Activated CD4-positive, CD25-positive, alpha-beta regulatory T cell treated with anti-CD3 and anti-CD28 coated beads, Interleukin-2, amount 50 U/mL, for 16 hours (primary cell): Measurements from ENCODE around the gene PRRT3.
"Not testable (repeated sequence)": the region's sequence is repeated elsewhere in the genome, so short reads cannot be mapped to it uniquely, and the experiment has no call there.

Experiments used
- DNase-seq: peaks from one replicate; pipeline ENCODE4 v3.0.0-alpha.2; 2020; ENCODE audit warnings: low read depth, low spot score

The PRRT3 gene

DNA sequence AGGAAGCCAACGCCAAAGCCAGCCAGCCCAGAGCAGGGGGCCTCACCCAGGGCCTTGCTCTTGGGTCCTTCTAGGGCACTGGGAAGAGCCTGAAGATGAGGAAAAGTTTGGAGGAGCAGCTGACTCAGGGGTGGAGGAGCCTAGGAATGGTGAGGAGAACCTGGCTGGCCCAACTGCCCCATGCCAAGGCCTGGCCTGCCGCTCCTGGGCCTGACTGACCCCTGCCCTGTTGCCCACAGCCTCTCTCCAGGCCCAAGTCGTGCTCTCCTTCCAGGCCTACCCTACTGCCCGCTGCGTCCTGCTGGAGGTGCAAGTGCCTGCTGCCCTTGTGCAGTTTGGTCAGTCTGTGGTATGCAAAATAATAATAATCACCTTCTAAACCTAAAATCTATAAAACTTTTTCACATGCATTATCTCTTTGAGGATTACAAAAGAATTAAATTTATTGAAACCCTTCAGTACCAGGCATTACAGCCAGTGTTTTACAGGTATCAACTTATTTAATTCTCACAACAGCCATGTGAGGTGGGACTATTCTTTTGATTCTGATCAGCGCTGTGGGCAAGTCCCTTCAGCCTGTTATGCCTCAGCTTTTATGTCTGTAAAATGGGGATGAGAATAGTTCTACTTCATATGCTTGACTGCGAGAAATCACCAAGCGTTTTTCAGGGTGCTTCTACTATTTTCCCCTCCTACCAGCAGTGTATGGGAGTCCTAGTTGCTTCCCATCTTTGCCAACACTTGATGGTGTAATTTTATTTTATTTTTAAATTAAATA is 33.8 kb downstream of the PRRT3 start:
- no peak for DNase-seq

DNA sequence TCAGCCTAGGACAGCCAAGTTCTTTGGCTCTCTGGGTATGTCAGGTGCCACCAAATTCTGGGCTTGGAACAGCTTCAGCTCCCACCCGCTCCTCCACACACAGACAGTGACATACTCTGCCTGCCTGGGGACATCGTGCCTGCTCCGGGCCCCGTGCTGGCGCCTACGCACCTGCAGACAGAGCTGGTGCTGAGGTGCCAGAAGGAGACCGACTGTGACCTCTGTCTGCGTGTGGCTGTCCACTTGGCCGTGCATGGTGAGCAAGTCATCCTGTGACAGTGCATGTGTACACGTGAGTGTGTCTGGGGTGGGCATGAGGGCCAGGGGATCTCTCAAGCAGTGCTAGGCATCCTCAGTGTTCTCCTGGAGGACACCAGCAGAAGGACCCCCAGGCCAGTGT is 34.4 kb downstream of the PRRT3 start:
- no peak for DNase-seq

DNA sequence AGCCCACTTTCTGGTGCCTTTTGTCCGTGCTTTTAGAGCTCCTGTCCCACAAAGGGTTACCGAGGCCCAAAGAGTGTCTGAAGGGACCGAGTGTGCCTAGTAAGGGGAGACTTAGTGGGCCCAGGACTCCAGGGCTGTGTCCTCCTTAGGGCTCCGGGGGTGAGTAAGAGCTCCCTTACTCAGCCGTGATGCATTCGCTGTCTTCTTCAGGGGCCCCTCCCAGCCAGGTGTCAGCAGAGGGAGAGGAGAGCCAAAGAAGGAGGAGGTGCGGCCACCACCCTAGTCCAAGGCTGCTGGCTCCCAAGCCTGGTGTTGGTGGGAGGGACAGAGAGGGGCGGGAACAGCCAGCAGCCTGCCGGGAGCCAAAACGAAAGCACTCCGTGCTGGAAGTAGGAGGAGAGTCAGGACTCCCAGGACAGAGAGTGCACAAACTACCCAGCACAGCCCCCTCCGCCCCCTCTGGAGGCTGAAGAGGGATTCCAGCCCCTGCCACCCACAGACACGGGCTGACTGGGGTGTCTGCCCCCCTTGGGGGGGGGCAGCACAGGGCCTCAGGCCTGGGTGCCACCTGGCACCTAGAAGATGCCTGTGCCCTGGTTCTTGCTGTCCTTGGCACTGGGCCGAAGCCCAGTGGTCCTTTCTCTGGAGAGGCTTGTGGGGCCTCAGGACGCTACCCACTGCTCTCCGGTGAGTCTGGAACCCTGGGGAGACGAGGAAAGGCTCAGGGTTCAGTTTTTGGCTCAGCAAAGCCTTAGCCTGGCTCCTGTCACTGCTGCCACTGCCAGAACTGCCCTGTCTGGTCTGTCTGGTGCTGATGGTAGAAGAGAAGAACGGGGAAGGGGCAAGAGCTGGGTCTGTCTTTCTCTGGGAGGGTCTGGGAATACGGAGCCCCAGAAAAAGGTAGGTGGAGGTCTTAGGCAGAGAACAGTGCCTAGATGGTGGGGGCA is 35.2 kb downstream of the PRRT3 start, which contains the start of gene IL17RC:
IL17RC (plus strand) TSS at position 365 of the 947 bp plus-strand sequence; CDS start at position 583, 218 bp downstream.
- no peak for DNase-seq

DNA sequence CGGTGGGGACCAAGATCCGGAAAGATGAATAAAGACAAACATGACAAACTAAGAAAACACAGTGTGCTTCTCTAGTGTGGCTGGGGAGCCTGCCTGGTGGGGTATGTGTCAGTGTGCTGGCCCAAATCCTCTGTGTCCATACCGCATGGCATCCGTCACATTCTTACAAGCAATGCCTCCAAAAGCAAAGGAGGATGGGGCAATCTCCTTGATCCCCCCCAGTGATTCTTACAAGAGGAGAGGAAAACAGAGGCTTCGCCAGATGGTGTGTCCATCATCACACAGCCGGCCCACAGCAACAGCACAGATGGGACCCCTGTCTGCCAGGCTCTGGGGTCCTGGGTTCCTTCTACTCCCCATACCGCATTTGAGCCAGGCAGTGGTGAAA is 35.9 kb downstream of the PRRT3 start:
- DNase-seq = no peak

DNA sequence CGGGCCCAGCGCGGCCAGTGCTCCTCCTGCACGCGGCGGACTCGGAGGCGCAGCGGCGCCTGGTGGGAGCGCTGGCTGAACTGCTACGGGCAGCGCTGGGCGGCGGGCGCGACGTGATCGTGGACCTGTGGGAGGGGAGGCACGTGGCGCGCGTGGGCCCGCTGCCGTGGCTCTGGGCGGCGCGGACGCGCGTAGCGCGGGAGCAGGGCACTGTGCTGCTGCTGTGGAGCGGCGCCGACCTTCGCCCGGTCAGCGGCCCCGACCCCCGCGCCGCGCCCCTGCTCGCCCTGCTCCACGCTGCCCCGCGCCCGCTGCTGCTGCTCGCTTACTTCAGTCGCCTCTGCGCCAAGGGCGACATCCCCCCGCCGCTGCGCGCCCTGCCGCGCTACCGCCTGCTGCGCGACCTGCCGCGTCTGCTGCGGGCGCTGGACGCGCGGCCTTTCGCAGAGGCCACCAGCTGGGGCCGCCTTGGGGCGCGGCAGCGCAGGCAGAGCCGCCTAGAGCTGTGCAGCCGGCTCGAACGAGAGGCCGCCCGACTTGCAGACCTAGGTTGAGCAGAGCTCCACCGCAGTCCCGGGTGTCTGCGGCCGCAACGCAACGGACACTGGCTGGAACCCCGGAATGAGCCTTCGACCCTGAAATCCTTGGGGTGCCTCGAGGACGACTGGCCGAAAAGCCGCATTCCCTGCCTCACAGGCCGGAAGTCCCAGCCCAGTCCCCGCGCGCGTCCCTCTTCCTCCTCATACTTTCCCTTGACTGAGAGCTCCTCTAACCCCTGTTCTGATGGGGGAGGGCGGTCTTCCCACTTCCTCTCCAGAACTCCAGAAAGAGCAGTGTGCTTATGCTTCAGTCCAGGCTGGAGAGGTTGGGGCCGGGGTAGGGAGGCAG is 36.7 kb downstream of the PRRT3 start:
- no peak for DNase-seq

- DNase-seq = no peak
These were observed 37.5 kb downstream of the PRRT3 start for GRCh38 chr3:9914559-9915253.

DNA sequence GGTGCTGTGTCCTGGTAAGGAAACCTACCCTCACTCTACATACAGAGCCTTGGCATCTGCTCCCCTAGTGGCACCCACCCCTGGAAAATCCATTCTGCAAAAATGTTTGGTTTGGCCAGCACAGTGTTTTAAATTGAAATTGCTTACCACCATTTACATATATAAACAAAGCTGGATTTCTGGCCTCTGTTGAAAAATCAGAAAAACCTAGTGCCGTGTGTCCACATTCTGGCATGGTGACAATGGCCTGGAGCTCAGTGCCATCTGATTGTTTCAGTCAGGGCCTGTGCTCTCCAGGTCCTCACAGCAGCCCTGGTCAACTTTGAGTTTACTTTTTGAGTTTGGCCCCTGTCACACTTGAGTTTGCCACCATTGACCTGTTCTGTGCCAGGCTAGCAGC is 38.2 kb downstream of the PRRT3 start:
- no peak for DNase-seq

DNA sequence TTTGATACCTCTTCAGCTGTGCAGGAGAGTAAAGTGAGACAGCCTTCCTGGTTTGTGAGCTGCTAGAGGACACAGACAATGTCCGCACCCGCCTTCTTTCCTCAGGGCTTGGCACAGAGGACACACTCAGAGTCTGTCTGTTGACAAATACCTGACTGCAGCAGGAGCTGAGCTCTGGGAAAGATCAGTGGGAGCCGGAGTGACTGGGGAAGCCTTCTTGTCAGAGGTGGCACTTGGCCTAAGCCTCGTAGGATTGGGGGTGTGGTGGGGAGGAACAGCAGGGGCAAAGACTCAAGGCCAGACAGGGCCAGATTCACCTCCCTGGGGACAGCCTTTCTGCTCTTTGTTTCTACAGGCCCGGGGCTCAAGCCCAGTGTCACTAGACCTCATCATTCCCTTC is 38.6 kb downstream of the PRRT3 start:
- DNase-seq = no peak

GRCh38 chr3:9912294-9912935 is 39.8 kb downstream of the PRRT3 start:
- no peak for DNase-seq

DNA sequence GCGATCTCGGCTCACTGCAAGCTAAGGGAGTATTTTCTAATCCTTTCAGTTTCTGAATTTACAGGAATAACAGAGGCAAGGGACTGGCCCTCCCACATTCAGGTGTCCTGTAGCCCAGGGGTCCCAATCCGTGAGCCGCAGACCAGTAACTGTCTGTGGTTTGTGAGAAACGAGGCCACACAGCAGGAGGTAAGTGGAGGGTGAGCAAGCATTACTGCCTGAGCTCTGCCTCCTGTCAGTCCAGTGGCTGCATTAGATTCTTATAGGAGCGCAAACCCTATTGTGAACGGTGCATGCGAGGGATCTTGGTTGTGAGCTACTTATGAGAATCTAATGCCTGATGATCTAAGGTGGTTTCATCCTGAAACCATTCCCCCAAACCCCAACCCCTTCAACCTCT is 40.3 kb downstream of the PRRT3 start:
- no peak for DNase-seq

DNA sequence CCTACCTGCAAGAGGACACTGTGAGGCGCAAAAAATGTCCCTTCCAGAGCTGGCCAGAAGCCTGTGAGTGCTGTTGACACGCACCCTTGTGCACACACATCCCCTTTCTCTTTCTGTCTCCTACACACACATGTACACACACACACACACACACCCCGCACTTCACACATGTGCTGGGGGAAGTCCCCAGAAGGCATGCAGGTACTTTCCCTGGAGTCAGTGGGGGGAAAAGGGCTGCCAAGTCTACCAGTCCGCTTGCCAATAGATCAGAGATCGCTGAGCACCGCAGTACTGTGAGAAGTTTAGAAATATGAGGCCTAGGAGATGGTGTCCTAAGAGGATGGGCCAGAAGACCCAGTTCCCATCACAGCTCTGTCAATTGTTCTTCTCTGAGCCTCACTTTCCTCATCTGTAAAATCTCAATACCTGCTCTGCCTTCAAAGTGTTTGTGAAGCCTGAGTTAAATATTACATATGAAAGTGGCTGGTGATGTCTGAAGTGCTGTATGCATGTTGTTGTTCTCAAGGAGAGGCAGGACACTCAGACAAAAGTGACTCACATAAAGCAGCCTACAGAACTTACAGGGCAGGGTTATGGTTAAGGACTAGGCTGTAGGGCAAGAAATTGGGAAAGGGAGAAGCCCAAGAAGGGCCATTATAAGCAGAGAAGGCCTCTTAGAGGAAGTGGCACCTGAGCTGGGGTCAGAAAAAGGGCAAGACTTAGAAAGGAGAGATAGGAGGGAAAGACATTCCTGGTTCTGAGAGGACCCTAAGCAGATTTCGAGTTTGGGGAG is 42.8 kb downstream of the PRRT3 start:
- DNase-seq = no peak

GRCh38 chr3:9908286-9908685 is 43.9 kb downstream of the PRRT3 start:
- no peak for DNase-seq

- no peak for DNase-seq
These were observed 45.7 kb downstream of the PRRT3 start for GRCh38 chr3:9906480-9906879.

- DNase-seq = no peak
These were observed 48.3 kb downstream of the PRRT3 start for GRCh38 chr3:9903904-9904303.

- no peak for DNase-seq
These were observed 49.0 kb downstream of the PRRT3 start for GRCh38 chr3:9903238-9903624.

DNA sequence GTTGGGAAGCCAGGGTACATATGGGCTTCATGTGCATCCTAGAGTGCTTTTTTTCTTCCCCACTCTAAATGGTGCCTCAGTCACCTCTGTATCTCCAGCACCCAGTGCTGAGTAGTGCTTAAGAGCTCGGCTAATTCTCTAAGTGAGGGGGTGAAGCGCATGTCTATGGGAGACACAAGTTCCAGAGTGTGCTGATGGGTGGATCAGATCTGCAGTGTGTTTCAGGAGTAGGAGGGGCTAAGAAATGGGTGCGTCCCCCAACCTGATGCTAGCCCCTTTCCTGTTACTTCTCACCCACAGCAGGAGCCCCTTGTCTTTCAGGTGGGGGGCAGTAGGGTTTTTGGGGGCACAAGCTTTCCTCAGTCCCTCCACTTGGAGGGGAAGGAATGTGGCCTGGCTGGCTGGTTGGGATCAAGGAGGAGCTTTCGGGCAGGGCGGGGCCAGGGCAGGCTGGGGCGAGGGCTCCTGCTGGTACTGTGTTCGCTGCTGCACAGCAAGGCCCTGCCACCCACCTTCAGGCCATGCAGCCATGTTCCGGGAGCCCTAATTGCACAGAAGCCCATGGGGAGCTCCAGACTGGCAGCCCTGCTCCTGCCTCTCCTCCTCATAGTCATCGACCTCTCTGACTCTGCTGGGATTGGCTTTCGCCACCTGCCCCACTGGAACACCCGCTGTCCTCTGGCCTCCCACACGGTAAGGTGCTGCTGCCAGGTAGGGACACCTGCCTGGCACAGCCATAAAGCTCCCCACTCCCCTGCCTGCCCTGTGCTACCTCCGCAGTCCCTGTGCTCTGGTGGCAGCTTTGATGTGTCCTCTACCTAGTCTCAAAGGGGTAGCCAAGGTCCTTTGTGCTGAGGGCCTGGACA is 49.6 kb downstream of the PRRT3 start, which contains the start of gene IL17RE:
IL17RE (plus strand) TSS at position 477 of the 866 bp plus-strand sequence; CDS start at position 562, 85 bp downstream.
- no peak for DNase-seq

DNA sequence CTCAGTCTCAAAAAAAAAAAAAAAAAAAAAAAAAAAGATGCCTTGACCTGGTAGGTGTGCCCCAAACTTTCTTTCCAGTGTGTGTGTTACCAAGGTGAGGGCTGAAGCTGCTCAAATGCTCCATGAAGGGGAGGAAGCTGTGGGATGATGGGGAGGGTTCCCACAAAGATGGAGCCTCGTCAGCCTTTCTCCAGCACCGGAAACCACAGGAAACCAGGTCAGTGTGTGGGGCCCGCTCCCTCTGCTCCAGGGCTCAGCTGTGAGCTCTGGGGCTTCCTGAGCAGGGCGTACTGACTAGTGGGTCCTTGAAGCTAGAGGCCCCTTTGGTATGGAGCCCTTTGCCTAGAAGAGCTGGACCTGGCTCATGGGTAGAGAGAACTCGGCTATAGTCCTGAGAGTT is 50.2 kb downstream of the PRRT3 start:
- no peak for DNase-seq

DNA sequence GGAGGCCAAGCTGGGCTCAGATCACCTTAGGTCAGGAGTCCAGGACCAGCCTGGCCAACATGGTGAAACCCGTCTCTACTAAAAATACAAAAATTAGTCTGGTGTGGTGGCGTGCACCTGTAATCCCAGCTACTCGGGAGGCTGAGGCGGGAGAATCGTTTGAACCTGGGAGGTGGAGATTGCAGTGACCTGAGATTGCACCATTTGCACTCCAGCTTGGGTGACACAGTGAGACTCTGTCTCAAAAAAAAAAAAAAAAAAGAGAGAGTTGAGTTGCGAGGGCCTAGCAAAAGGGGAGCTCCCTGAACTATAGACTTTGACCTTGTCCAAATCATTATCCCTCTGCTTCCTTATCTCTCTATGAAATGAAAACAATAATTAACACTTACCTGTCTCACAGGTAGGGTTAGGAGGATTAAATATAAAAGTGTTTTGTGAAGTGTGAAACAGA is 51.2 kb downstream of the PRRT3 start:
- DNase-seq = not testable (repeated sequence)
